ENCODE results near the gene LAT.
"Not testable (repeated sequence)": the region's sequence is repeated elsewhere in the genome, so short reads cannot be mapped to it uniquely, and the experiment has no call there.

LAT gene

DNA sequence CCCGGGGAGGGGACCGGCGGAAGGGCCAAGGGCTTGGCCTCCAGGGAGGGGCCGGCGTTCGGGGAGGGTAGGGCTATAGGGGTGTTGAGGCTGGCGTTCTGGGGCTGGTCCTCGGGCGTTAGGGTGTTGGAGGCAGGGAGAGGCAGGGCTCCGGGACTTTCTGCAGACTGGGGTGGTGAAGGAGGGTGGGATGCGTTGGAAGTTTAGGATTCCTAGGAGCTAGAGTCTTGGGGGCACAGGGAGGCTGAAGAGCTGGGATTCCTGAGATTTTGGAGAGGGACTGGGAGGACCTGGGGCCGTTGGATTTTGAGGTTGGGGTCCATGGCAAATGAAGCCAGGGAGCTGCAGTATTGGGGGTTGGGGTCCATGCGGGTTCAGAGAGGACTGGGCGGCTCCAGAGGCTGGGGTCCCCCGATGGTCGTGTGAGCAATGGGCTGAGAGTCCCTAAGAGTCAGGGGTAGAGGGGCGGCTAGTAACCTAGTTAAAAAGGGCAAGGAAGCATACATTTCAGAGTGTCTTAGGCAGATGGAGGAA lies 33.4 kb upstream of the LAT start:
- no peak overlapping the region for H3K27ac ChIP-seq (ENCODE audit: low read length)
- DNase-seq (ENCODE audit: low read depth, low spot score) = no peak
- no CpG with 5 or more reads among the region's 17 CpGs for WGBS (ENCODE audit: insufficient coverage, insufficient read length)
- peaks cover 13% of the 10 kb centered on the region; the same call in 1 of the 2 replicates for H3K36me3 ChIP-seq (ENCODE audit: control insufficient read depth, insufficient read depth, low read length)
- no peaks in the 10 kb centered on the region for H3K4me1 ChIP-seq (ENCODE audit: control insufficient read depth, insufficient read depth, low read length)
- no peaks in the 10 kb centered on the region for H3K27me3 ChIP-seq (ENCODE audit: control insufficient read depth, insufficient read depth, low read length)
- H3K9me3 ChIP-seq (ENCODE audit: control insufficient read depth, insufficient read depth, low read length) = no peaks in the 10 kb centered on the region
- H3K4me3 ChIP-seq (ENCODE audit: low read length) = peak overlapping the region; percentile 94

DNA sequence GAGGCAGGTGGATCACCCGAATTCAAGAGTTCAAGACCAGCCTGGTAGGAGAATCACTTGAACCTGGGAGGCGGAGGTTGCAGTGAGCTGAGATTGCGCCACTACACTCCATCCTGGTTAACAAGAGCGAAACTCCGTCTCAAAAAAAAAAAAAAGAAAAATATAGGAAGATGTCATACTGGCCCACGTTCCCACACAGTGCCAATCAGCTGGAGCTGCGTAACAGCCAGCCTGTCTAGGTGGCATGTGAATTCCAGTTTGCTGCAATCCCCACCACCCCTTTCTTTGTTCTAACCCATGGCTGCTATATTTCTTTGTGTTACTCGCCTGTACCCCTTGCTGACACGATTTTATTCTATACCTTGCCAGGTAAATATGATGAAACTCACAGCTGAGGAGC lies 26.6 kb upstream of the LAT start:
- H3K4me1 ChIP-seq (ENCODE audit: control insufficient read depth, insufficient read depth, low read length) = no peaks in the 10 kb centered on the region
- no peaks in the 10 kb centered on the region for H3K27me3 ChIP-seq (ENCODE audit: control insufficient read depth, insufficient read depth, low read length)
- no peak overlapping the region for H3K27ac ChIP-seq (ENCODE audit: low read length)
- peaks cover 40% of the 10 kb centered on the region for H3K36me3 ChIP-seq (ENCODE audit: control insufficient read depth, insufficient read depth, low read length)
- no peak for DNase-seq (ENCODE audit: low read depth, low spot score)
- no peaks in the 10 kb centered on the region for H3K9me3 ChIP-seq (ENCODE audit: control insufficient read depth, insufficient read depth, low read length)
- no peak overlapping the region for H3K4me3 ChIP-seq (ENCODE audit: low read length)
- WGBS (ENCODE audit: insufficient coverage, insufficient read length) = no CpG with 5 or more reads among the region's 9 CpGs

DNA sequence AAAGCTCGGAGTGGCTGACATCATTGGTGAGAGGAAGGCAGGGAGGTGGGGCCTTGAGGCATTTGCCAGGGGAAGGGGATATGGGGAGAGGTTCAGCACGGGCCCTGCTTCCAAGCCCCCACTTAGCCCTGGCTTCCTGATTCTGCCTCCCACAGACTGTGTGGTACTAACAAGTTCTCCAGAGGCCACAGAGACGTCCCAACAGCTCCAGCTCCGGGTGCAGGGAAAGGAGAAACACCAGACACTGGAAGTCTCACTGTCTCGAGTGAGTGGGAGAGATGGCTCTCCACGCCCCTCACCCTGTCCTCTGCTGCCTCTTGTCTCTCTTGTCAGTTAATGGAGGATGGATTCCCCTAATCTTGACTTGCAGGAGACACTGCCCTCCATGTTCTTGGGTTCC lies 26.0 kb upstream of the LAT start:
- no CpG with 5 or more reads among the region's 6 CpGs for WGBS (ENCODE audit: insufficient coverage, insufficient read length)

GRCh38 chr16:28964072-28964471 lies 20.8 kb upstream of the LAT start:
- H3K4me3 ChIP-seq (ENCODE audit: low read length) = no peak overlapping the region
- no peaks in the 10 kb centered on the region for H3K27me3 ChIP-seq (ENCODE audit: control insufficient read depth, insufficient read depth, low read length)
- H3K36me3 ChIP-seq (ENCODE audit: control insufficient read depth, insufficient read depth, low read length) = peaks cover 25% of the 10 kb centered on the region
- no CpG with 5 or more reads among the region's 3 CpGs for WGBS (ENCODE audit: insufficient coverage, insufficient read length)
- no peaks in the 10 kb centered on the region for H3K4me1 ChIP-seq (ENCODE audit: control insufficient read depth, insufficient read depth, low read length)
- no peak for DNase-seq (ENCODE audit: low read depth, low spot score)
- H3K27ac ChIP-seq (ENCODE audit: low read length) = no peak overlapping the region
- H3K9me3 ChIP-seq (ENCODE audit: control insufficient read depth, insufficient read depth, low read length) = no peaks in the 10 kb centered on the region

More for the DNA sequence above, 26.0 kb upstream of the LAT start:
- Histone ChIP-seq H3K4me3 (ENCODE audit: low read length) (no peak overlapping the region), H3K9me3 (ENCODE audit: control insufficient read depth, insufficient read depth, low read length) (no peaks in the 10 kb centered on the region), H3K27ac (ENCODE audit: low read length) (no peak overlapping the region), H3K36me3 (ENCODE audit: control insufficient read depth, insufficient read depth, low read length) (peaks cover 45% of the 10 kb centered on the region), H3K4me1 (ENCODE audit: control insufficient read depth, insufficient read depth, low read length) (no peaks in the 10 kb centered on the region), H3K27me3 (ENCODE audit: control insufficient read depth, insufficient read depth, low read length) (no peaks in the 10 kb centered on the region)
- DNase-seq (ENCODE audit: low read depth, low spot score) = no peak

DNA sequence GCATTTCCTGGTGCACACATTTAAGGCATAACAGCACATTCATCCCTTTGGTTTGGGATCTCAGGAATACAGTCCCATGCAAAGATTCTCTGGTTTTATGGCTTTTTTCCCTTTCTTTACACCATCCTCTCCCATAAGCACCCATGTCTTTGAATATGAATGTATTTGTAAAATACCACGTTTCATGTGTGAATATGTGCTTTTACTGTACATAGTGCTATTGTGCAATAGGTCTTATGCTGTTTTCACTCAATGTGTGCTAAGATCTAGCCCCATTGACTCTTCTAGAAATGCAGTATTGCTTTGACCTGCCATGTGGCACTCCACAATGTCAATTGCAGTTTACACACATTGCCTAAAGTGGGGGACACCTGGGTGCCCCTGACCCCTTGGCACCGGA lies 20.4 kb upstream of the LAT start:
- Histone ChIP-seq H3K36me3 (ENCODE audit: control insufficient read depth, insufficient read depth, low read length) (peaks cover 25% of the 10 kb centered on the region), H3K27ac (ENCODE audit: low read length) (no peak overlapping the region)
- no CpG with 5 or more reads among the region's 2 CpGs for WGBS (ENCODE audit: insufficient coverage, insufficient read length)

DNA sequence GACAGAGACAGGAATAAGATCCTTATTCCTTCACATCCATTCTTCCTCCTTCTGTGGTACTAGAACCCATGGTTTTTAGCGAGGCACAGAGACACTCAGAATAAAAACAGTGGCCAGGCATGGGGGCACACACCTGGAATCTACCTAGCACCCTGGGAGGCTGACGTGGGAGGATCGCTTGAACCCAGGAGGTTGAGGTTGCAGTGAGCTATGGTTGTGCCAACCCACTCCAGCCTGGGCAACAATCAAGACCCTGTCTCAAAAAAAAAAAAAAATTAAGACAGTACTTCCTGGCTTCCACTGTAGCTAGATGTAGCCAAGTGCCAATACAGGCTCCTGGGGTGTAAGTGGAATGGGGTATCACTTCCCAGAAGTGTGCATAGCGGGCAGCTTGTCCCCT lies 17.7 kb upstream of the LAT start:
- Histone ChIP-seq H3K4me3 (ENCODE audit: low read length) (no peak overlapping the region), H3K36me3 (ENCODE audit: control insufficient read depth, insufficient read depth, low read length) (peaks cover 20% of the 10 kb centered on the region), H3K4me1 (ENCODE audit: control insufficient read depth, insufficient read depth, low read length) (no peaks in the 10 kb centered on the region), H3K27ac (ENCODE audit: low read length) (no peak overlapping the region), H3K27me3 (ENCODE audit: control insufficient read depth, insufficient read depth, low read length) (no peaks in the 10 kb centered on the region), H3K9me3 (ENCODE audit: control insufficient read depth, insufficient read depth, low read length) (no peaks in the 10 kb centered on the region)
- no CpG with 5 or more reads among the region's 4 CpGs for WGBS (ENCODE audit: insufficient coverage, insufficient read length)
- no peak for DNase-seq (ENCODE audit: low read depth, low spot score)

More for the DNA sequence above, 20.4 kb upstream of the LAT start:
- no peak for DNase-seq (ENCODE audit: low read depth, low spot score)
- Histone ChIP-seq H3K27me3 (ENCODE audit: control insufficient read depth, insufficient read depth, low read length) (no peaks in the 10 kb centered on the region), H3K4me1 (ENCODE audit: control insufficient read depth, insufficient read depth, low read length) (no peaks in the 10 kb centered on the region), H3K4me3 (ENCODE audit: low read length) (no peak overlapping the region), H3K9me3 (ENCODE audit: control insufficient read depth, insufficient read depth, low read length) (no peaks in the 10 kb centered on the region)

- not testable (repeated sequence) for H3K27me3 ChIP-seq (ENCODE audit: control insufficient read depth, insufficient read depth, low read length); H3K27ac ChIP-seq (ENCODE audit: low read length); H3K36me3 ChIP-seq (ENCODE audit: control insufficient read depth, insufficient read depth, low read length); DNase-seq (ENCODE audit: low read depth, low spot score); H3K9me3 ChIP-seq (ENCODE audit: control insufficient read depth, insufficient read depth, low read length); H3K4me1 ChIP-seq (ENCODE audit: control insufficient read depth, insufficient read depth, low read length); H3K4me3 ChIP-seq (ENCODE audit: low read length)
- WGBS (ENCODE audit: insufficient coverage, insufficient read length) = no CpG with 5 or more reads among the region's 2 CpGs
Observed at GRCh38 chr16:28969696-28970095, 15.2 kb upstream of the LAT start.

DNA sequence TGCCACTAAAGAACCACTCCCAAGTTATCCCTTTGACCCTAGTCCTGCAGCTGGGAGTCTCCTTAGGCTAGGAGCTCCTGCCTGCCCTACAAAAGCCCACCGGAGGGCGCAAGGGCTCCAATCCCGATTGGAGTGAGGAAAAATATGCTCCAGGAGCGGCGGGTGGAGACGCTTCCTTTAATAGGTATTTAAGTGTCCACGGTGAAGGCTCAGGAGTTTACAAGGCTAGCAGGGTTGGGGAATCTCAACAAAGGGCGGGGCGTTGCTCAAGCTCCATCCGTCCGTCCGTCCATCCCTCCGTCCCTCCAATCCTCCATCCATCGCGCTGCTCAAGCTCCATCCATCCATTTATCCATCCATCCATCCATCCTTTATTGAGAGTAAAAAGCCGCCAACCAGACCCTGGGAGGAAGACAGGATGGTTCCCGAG lies 10.8 kb upstream of the LAT start:
- no CpG with 5 or more reads among the region's 17 CpGs for WGBS (ENCODE audit: insufficient coverage, insufficient read length)
- H3K27ac ChIP-seq (ENCODE audit: low read length) = no peak overlapping the region
- no peaks in the 10 kb centered on the region for H3K9me3 ChIP-seq (ENCODE audit: control insufficient read depth, insufficient read depth, low read length)
- H3K4me1 ChIP-seq (ENCODE audit: control insufficient read depth, insufficient read depth, low read length) = no peaks in the 10 kb centered on the region
- no peaks in the 10 kb centered on the region for H3K36me3 ChIP-seq (ENCODE audit: control insufficient read depth, insufficient read depth, low read length)
- H3K4me3 ChIP-seq (ENCODE audit: low read length) = peak overlapping the region; percentile 82; the same call in 1 of the 2 replicates
- H3K27me3 ChIP-seq (ENCODE audit: control insufficient read depth, insufficient read depth, low read length) = no peaks in the 10 kb centered on the region
- no peak for DNase-seq (ENCODE audit: low read depth, low spot score)

DNA sequence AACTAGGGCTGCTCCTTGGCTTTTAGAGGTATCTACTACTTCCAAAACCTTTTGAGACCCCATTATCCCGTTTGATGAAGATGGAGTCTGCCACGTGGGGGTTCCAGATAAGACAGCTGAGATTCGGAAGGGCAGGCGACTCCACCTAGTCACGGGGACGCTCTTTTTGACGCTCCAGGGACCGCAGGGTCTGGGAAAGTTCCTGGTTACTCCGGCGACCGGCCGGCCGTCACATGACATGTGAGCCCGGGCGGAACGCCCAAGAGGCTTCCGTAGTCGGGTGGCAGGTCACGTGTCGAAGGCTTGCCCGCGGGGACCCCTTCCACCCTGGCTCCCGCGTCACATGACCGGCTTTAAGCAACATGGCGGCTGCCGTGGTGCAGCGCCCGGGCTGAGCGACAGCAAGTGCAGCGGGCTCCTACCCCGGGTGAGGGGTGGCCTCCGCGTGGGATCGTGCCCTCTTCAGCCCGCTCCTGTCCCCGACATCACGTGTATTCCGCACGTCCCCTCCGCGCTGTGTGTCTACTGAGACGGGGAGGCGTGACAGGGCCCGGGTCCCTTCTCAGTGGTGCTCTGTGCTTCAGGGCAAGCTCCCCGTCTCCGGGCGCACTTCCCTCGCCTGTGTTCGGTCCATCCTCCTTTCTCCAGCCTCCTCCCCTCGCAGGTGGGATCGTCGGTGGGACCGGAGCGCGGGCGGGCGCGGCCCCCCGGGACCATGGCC lies 10.3 kb upstream of the LAT start, which contains the start of gene SPNS1:
TSS of gene SPNS1 (plus strand) at position 342 of the 721 bp plus-strand sequence. CDS start at position 716, 374 bp downstream.
- no peak within 1 kb of the TSS for H3K27ac ChIP-seq (ENCODE audit: low read length)
- peak; percentile 85 for DNase-seq (ENCODE audit: low read depth, low spot score)

GRCh38 chr16:28975158-28975599 lies 9.7 kb upstream of the LAT start:
- no peak overlapping the region for H3K27ac ChIP-seq (ENCODE audit: low read length)
- WGBS (ENCODE audit: insufficient coverage, insufficient read length) = no CpG with 5 or more reads among the region's 30 CpGs

More for the DNA sequence above, 10.3 kb upstream of the LAT start, which contains the start of gene SPNS1:
- no peaks in the 10 kb centered on the region for H3K36me3 ChIP-seq (ENCODE audit: control insufficient read depth, insufficient read depth, low read length)
- H3K4me1 ChIP-seq (ENCODE audit: control insufficient read depth, insufficient read depth, low read length) = no peaks in the 10 kb centered on the region
- H3K4me3 ChIP-seq (ENCODE audit: low read length) = peak within 1 kb of the TSS; percentile 82
- H3K27me3 ChIP-seq (ENCODE audit: control insufficient read depth, insufficient read depth, low read length) = no peaks in the 10 kb centered on the region
- H3K9me3 ChIP-seq (ENCODE audit: control insufficient read depth, insufficient read depth, low read length) = no peaks in the 10 kb centered on the region
- WGBS (ENCODE audit: insufficient coverage, insufficient read length) = no CpG with 5 or more reads among the region's 60 CpGs

More at GRCh38 chr16:28975158-28975599, 9.7 kb upstream of the LAT start:
- DNase-seq (ENCODE audit: low read depth, low spot score) = no peak
- no peaks in the 10 kb centered on the region for H3K9me3 ChIP-seq (ENCODE audit: control insufficient read depth, insufficient read depth, low read length)
- no peaks in the 10 kb centered on the region for H3K27me3 ChIP-seq (ENCODE audit: control insufficient read depth, insufficient read depth, low read length)
- no peaks in the 10 kb centered on the region for H3K36me3 ChIP-seq (ENCODE audit: control insufficient read depth, insufficient read depth, low read length)
- H3K4me3 ChIP-seq (ENCODE audit: low read length) = peak overlapping the region; percentile 82
- no peaks in the 10 kb centered on the region for H3K4me1 ChIP-seq (ENCODE audit: control insufficient read depth, insufficient read depth, low read length)
